Lower leg skin (tissue), 4 donors: Measurements from ENCODE around the gene SERPINB11. TPM values are rescaled to one million over a fixed set of nuclear protein-coding genes. Genes with fewer than 3 reads are reported as not detected.

Source experiments
- DNase-seq, 2 donors: peaks; one replicate each; pipeline ENCODE4 v3.0.0-alpha.2; 2019; ENCODE audit warnings: low spot score in 2 of 2
- H3K4me3 ChIP-seq: fragments of 200-600 bp; sonication (generic); 2 replicates; pipeline ENCODE4 v1.5.1; 2017; ENCODE audit warnings: mild to moderate bottlenecking, low read depth; ENCODE audit not compliant: poor library complexity, severe bottlenecking
- CTCF ChIP-seq, 3 donors: fragments of 450-650 bp; IDR thresholded peaks; one replicate each; pipeline ENCODE4 v1.5.1; 2016; ENCODE audit warnings: antibody characterized with exemption in 3 of 3, mild to moderate bottlenecking in 3 of 3, moderate library complexity in 2 of 3
- POLR2A ChIP-seq, 2 donors: fragments of 450-650 bp; IDR thresholded peaks; one replicate each; pipeline ENCODE4 v1.6.1; 2016 to 2017; ENCODE audit warnings: antibody characterized with exemption in 2 of 2, mild to moderate bottlenecking in 1 of 2, moderate library complexity in 1 of 2
- WGBS, 2 donors: methylation state at CpG; one replicate each; pipeline ENCODE4 v1.1.5; 2018; 5-methylcytosine and 5-hydroxymethylcytosine counted together
- intact Hi-C: fragments of 100-400 bp; cut with DNase I; formaldehyde crosslinking; loops from one replicate; pipeline ENCODE4 v1.15.0; 2023; ENCODE audit warnings: low total_unique reads
- total RNA-seq, 4 donors: library from RNA; depleted of rRNA; stranded (reverse); fragments of >200 nt; gene quantifications; one replicate each; pipeline ENCODE4 v1.1.0, GENCODE V29; 2016

SERPINB11 gene
- total RNA-seq, 4 donors from 2014 or later, result 0.61 TPM; not detected in 3

GRCh38 chr18:63689064-63689463 lies 13.7 kb upstream of the SERPINB11 start:
- 64 to 67% methylated on average over 2 of the region's 2 CpGs for WGBS, 2 donors
- TF ChIP-seq CTCF (IDR thresholded peaks at IDR 0.05) (no peak), POLR2A (IDR thresholded peaks at IDR 0.05) (no peak)
- intact Hi-C loops, result no loop called here

GRCh38 chr18:63697097-63697660 lies 5.6 kb upstream of the SERPINB11 start:
- no peak for TF ChIP-seq POLR2A (IDR thresholded peaks at IDR 0.05)
- TF ChIP-seq CTCF (IDR thresholded peaks at IDR 0.05), result no peak
- no peak for DNase-seq
- no peak overlapping the region for H3K4me3 ChIP-seq
- 60 to 73% methylated on average over 3 of the region's 3 CpGs for WGBS, 2 donors
- intact Hi-C loops, result no loop called here

More at GRCh38 chr18:63689064-63689463, 13.7 kb upstream of the SERPINB11 start:
- no peak overlapping the region for H3K4me3 ChIP-seq
- no peak for DNase-seq

GRCh38 chr18:63700501-63700900 lies 2.3 kb upstream of the SERPINB11 start:
- DNase-seq, result no peak
- intact Hi-C loops, result no loop called here
- 72 to 81% methylated on average over 3 of the region's 3 CpGs for WGBS, 2 donors
- TF ChIP-seq CTCF (IDR thresholded peaks at IDR 0.05) (no peak), POLR2A (IDR thresholded peaks at IDR 0.05) (no peak)
- no peak overlapping the region for H3K4me3 ChIP-seq

GRCh38 chr18:63701952-63702351 lies 808 bp upstream of the SERPINB11 start:
- WGBS, 2 donors, result 70 to 80% methylated on average over 5 of the region's 5 CpGs

GRCh38 chr18:63705401-63705800 lies 2.6 kb downstream of the SERPINB11 start:
- DNase-seq, result no peak
- intact Hi-C loops, result no loop called here
- no peak for TF ChIP-seq POLR2A (IDR thresholded peaks at IDR 0.05)
- no peak for TF ChIP-seq CTCF (IDR thresholded peaks at IDR 0.05)
- 75 to 80% methylated on average over 2 of the region's 2 CpGs for WGBS, 2 donors
- no peak overlapping the region for H3K4me3 ChIP-seq

More at GRCh38 chr18:63701952-63702351, 808 bp upstream of the SERPINB11 start:
- TF ChIP-seq CTCF (IDR thresholded peaks at IDR 0.05) (no peak), POLR2A (IDR thresholded peaks at IDR 0.05) (no peak)
- no peak for DNase-seq
- no peak overlapping the region for H3K4me3 ChIP-seq
- intact Hi-C loops, result no loop called here

GRCh38 chr18:63707816-63708215 lies 5.1 kb downstream of the SERPINB11 start:
- WGBS, 2 donors, result 89 to 97% methylated on average over 1 of the region's 1 CpG
- intact Hi-C loops, result no loop called here
- no peak for TF ChIP-seq POLR2A (IDR thresholded peaks at IDR 0.05)
- no peak for TF ChIP-seq CTCF (IDR thresholded peaks at IDR 0.05)
- no peak for DNase-seq
- no peak overlapping the region for H3K4me3 ChIP-seq
